Stimulated activated CD8-positive, alpha-beta memory T cell treated with anti-CD3 and anti-CD28 coated beads, Interleukin-4, amount 100 ng/mL, for 48 hours (primary cell): ENCODE results near the gene TPM2.

Experiments used
- DNase-seq: peaks from one replicate; pipeline ENCODE4 v3.0.0-alpha.2; 2020

The TPM2 gene

GRCh38 chr9:35717132-35717870 is 27.6 kb upstream of the TPM2 start:
- DNase-seq = no peak

GRCh38 chr9:35716230-35716629 is 26.5 kb upstream of the TPM2 start:
- no peak for DNase-seq

GRCh38 chr9:35714579-35715252 is 25.0 kb upstream of the TPM2 start:
- DNase-seq = no peak

- no peak for DNase-seq
Measured at GRCh38 chr9:35714123-35714522, 24.4 kb upstream of the TPM2 start.

GRCh38 chr9:35713578-35713977 is 23.9 kb upstream of the TPM2 start:
- no peak for DNase-seq

DNA sequence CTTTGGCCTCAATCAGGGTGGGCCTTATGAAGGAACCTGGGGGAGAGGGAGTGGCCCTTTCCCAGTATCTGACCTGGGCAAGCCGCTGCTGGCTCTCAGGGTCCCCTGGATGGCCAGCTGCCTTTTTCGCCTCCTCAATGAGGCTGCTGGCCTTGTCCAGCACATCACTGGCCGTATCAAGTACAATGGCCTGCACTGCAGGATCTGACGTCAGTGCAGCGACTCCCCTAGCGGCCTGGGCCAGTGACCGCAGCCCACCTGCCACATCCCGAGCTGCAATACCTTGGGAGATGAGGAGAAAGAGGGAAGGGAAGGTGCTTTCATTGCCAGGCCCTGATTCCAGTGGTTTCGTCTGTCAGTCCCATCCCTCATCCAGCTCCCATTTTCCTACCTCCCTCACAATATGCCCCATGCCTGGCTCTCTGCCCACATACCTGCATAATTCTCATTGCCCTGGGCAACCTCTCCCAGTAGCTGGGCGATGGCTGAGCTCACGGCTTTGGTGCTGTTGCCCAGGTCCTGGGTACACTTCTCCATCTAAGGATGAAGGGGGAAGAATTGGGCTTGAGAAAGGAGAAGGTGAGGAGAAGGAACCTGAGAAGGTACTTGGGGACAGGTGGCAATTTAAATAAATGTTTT is 23.2 kb upstream of the TPM2 start:
- DNase-seq = no peak

GRCh38 chr9:35711501-35712428 is 22.0 kb upstream of the TPM2 start:
- DNase-seq = no peak

DNA sequence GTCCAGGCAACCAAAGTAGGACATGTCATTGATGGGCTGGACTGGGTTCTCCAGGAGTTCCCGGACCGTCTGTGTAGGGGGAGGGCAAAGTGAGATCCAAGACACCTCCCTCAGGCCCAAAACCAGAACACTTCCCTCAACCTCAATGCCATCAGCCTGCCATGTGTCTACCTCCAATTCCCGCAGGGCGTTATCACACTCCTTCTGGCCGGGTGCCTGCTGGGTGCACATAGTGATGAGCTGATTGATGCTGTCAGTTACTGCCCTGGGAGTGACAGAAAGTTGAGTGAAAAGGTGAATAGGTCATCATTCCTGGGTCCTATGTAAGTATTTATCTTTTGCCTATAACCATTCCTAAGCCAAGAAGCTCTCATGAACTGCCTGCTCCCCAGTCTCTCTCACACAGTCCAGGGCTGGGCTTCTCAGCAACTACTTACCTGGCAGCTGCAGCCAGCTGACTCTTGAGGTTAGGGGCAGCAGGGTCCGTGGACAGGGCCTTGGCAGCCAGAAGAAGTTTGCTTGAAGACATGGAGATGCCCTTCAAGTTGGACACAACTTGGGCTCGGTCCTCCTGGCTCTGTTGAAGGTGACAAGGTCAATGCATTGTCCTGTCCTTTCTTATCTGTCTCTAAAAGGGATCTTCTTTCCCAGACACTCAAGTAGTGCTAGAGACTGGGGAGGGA is 21.2 kb upstream of the TPM2 start:
- DNase-seq = no peak

- DNase-seq = no peak
Measured at GRCh38 chr9:35708146-35708545, 18.4 kb upstream of the TPM2 start.

DNA sequence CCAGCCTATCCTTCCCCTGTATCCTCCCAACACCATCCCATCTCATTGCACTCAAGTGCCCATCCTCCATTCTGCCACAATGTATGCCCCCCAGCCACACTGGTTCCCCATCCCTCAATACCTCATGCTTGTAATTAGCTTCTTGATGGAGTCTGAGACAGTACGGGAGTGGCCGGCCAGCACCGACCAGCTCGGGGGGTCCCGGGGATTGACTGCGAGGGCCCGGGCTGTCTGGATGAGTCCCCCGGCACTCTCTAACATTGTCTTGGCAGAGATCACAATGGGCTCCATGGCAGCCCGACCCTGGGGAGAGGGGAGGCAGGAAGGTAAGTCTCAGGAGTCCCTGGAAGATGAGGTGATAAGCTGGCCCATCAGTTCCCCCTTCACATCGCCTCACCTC is 17.2 kb upstream of the TPM2 start:
- DNase-seq = no peak

DNA sequence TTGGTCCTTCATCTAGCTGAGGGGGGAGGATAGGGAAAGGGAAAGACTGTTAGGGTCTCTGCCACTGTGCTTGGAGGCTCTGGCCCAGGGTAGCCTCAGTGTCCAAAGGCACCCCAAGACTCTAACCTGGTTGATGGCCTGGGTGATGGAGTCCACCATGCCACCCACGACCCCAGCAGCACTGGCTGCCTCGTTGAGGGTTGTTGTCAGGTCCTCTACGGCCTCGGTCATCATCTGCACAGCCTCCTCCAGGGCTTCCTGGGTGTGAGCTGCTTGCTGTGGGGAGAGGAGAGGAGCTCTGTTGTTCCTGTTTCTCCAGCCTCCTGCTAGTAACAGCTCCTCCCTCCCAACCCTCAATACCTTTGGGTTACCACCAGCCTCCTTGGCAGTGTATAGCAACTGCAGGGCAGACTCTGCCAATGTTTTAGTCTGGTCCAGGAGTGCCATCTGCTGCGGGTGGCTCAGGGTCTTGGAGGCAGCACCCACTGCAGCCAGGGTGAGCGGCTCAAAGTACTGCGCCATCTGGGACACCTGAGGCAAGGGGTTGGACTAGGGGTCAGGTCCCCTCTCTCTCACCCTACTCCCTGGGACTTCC is 16.2 kb upstream of the TPM2 start:
- no peak for DNase-seq

DNA sequence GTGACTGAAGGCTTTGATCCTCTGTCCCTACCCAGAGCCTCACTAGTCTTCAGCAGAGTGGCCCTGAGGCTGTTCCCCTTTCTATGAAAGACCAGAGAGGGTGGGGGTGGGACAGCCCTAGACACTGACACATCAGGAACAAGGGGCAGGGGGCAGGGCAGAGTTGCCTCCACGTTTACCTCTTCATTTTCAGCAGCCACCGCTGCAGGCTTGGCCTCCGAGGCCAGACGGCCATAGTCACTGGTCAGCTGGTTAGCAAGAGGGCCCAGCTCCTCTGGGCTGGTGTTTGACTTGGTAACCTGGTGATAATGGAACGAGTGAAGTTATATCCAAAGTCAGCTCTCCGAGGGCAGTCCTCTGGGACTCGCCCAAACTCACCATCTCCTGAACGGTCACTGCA is 15.6 kb upstream of the TPM2 start:
- DNase-seq = no peak

- no peak for DNase-seq
Measured at GRCh38 chr9:35703906-35704672, 14.4 kb upstream of the TPM2 start.

GRCh38 chr9:35702696-35703095 is 13.0 kb upstream of the TPM2 start:
- no peak for DNase-seq

DNA sequence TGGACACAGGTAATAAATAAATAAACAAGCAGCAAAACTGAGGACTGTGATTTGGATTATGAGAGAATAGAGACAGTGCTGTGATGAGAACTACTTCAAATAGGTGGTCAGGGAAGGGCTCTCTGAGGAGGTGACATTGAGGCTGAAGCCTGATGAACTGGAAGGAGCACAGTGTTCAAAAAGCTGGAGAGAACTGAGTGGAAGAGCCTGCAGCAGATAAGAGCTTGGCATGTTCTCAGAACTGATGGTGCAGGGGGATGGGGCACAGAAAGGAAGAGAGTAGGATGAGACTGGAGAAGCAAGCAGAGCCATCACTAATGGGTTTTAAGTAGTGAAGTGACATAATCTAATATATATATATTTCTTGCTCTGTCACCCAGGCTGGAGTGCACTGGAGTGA is 11.2 kb upstream of the TPM2 start:
- no peak for DNase-seq

GRCh38 chr9:35700031-35700430 is 10.3 kb upstream of the TPM2 start:
- no peak for DNase-seq

DNA sequence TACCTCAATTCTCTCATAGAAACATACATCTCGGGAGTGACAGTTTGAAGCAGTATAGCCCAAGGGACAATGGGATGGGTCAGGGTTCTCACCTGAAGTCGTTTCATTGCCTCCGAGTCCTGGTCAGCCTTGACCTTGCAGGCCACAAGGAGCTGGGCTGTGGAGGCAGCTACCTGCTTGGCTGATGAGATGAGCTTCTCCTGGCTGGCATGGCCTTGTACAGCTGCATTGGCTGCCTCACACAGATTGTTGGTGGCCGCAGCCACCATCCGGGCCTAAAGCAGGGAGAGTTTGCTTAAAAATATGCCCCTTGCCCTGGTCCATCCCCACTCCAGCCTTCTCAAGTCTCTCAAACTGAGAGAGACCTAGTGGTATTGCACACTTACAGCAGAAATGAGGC is 8.5 kb upstream of the TPM2 start:
- DNase-seq = no peak

DNA sequence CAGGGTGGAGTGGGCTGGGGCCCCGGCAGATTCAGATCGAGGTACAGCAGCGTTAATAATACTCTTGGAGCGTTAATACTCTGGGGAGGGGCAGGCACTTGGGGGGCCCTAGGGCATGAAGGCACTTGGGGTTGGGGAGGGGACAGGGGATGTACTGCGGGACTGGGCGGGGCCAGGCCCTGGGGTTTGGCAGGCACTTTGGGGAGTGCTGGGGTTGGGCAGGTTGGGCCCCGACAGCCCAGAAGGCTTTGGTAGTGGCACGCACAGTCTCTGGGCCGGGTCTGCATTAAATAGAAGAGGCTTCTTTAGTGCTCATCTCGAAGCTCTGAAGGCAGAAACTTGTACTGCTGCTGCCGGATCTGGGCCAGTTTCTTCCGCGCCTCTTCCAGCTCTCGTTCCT is 7.8 kb upstream of the TPM2 start:
- no peak for DNase-seq

DNA sequence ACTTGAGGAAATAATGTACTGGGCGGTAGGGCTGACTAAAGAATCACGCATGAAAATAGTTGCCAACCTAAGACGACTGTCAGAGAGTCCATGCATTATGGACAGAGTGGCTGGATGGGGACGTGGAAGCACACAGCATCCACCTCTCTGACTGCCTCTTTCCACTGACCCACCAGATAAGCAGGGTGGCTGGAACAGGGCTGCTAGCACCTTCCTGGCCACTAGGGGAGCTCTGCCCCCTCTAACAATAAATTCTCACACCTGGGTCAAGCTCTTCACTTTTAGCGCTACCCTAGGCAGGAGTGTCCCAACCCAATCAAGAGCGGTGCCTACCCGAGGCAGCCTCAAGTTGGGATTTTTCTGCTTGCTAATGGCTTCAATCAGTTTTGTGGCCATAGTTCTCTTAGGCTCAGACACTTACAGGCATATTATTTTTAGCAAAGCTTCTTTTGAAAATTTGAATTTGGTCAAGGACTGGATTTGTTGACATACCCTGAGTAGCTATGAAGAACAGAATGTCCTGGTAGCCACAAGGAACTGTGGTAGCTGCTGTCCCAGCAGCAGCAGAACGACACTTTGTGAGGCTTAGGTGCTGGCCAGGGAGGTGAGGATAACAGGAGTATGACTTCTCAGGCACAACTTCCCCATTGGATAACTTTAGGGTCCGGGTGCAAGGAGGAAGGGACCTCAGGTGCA is 6.9 kb upstream of the TPM2 start:
- peak; percentile 70 for DNase-seq

GRCh38 chr9:35695943-35696401 is 6.2 kb upstream of the TPM2 start:
- no peak for DNase-seq
